Right atrium auricular region (tissue), 2 donors: ENCODE data around the gene DNLZ. TPM values are rescaled to one million over a fixed set of nuclear protein-coding genes. Genes with fewer than 3 reads are reported as not detected.

Experiments
- DNase-seq: peaks from one replicate; pipeline ENCODE4 v3.0.0-alpha.2; 2019; ENCODE audit warnings: low spot score
- H3K27ac ChIP-seq, 2 donors: fragments of 200-600 bp; sonication (generic); 1 replicate in 1 of 2; 2 replicates in 1 of 2; pipeline ENCODE4 v1.5.1; 2016 to 2019
- H3K27me3 ChIP-seq, 2 donors: fragments of 200-600 bp; sonication (generic); one replicate each; pipeline versions ENCODE4 v1.5.1 to v1.6.0; 2017 to 2019
- H3K36me3 ChIP-seq: fragments of 200-600 bp; sonication (generic); one replicate; pipeline ENCODE4 v1.5.1; 2016
- H3K4me1 ChIP-seq, 2 donors: fragments of 200-600 bp; sonication (generic); one replicate each; pipeline versions ENCODE4 v1.5.1 to v1.6.0; 2017 to 2019
- H3K4me3 ChIP-seq, 2 donors: fragments of 200-600 bp; sonication (generic); 1 replicate in 1 of 2; 2 replicates in 1 of 2; pipeline ENCODE4 v1.5.1; 2017 to 2019; ENCODE audit warnings: mild to moderate bottlenecking in 1 of 2, moderate library complexity in 1 of 2
- H3K9me3 ChIP-seq, 2 donors: fragments of 200-600 bp; sonication (generic); one replicate each; pipeline ENCODE4 v1.5.1; 2019
- total RNA-seq, 2 donors: library from RNA; depleted of rRNA; stranded (reverse); fragments of >200 nt; gene quantifications; one replicate each; pipeline ENCODE4 v1.1.0, GENCODE V29; 2016
- TF ChIP-seq, protein P1 (sequence below), 2 donors: fragments of 200-600 bp; sonication (generic); IDR thresholded peaks; one replicate each; pipeline ENCODE4 v1.5.1; 2019; ENCODE audit warnings: antibody characterized with exemption in 2 of 2

DNLZ gene
- total RNA-seq, 2 donors from 2014 or later: 15.4 to 36.6 TPM

DNA sequence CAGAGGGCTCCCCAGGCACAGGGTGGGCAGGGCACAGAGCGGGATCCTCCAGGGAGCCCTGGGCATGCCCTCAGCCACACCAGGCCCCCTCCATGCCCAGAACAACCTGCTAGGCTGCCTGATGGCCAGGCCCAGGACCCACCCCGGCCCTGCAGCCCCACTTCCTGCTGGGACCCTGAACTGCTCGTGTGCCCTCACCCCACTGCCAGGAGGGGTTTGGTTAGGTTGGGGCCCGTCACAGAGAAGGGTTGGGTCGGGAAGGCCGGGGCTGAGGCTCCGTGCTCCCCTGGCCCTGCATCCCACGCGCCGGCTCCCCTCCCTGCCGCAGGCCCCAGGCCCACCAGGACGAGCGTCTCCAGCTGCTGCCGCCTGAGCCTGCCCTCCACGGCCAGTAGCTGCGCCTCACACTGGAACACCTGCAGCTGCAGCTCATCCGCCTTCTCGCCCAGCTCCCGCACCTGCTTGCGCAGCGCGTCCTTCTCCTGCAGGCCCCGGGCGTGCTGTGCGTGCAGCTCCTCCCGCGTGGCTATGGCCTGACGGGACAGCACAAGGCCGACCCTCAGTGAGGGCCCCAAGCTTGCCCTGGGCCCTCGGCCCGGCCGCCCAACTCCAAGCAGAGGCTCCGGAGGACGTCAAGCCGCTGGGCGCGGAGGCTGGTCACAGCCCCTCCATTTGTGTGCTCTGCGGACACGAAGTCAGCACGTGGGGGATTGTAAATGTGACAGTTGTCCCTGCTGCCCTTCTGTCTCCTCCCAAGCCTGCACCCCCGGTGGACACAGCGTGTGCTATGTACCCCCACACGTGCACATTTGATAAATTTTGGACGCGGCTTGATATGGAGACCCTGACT, 4.0 kb upstream of the DNLZ start:
- DNase-seq: no peak
- Histone ChIP-seq H3K4me3 (no peak overlapping the region), H3K27ac (no peak overlapping the region), H3K4me1 (peaks cover 0 to 23% of the 10 kb centered on the region in 2 donors), H3K36me3 (no peaks in the 10 kb centered on the region), H3K27me3 (no peaks in the 10 kb centered on the region), H3K9me3 (no peaks in the 10 kb centered on the region)
- TF ChIP-seq, protein P1, sequence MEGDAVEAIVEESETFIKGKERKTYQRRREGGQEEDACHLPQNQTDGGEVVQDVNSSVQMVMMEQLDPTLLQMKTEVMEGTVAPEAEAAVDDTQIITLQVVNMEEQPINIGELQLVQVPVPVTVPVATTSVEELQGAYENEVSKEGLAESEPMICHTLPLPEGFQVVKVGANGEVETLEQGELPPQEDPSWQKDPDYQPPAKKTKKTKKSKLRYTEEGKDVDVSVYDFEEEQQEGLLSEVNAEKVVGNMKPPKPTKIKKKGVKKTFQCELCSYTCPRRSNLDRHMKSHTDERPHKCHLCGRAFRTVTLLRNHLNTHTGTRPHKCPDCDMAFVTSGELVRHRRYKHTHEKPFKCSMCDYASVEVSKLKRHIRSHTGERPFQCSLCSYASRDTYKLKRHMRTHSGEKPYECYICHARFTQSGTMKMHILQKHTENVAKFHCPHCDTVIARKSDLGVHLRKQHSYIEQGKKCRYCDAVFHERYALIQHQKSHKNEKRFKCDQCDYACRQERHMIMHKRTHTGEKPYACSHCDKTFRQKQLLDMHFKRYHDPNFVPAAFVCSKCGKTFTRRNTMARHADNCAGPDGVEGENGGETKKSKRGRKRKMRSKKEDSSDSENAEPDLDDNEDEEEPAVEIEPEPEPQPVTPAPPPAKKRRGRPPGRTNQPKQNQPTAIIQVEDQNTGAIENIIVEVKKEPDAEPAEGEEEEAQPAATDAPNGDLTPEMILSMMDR (IDR thresholded peaks at IDR 0.05): no peak

DNA sequence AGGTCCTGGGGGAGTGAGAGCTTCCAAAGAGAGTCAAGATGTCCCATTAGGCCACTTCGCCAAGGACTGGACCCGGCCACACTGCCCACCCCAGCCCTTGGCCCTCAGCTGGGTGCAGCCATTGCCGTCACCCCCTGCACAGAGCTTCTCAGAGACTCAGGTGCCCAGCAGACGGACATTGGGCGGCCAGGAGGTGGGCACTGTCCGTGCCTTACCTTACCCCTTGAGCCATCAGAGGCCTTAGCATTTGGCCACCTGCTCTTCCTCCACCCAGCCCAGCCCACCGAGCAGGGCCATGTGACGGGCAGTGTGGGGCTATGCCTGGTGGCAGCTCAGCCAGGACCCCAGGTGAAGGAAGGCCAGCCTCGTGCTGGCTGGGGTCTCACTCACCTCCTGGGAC, 3.3 kb upstream of the DNLZ start:
- no peak for DNase-seq
- no peaks in the 10 kb centered on the region for H3K36me3 ChIP-seq
- H3K27ac ChIP-seq: no peak overlapping the region
- no peaks in the 10 kb centered on the region for H3K27me3 ChIP-seq
- no peak overlapping the region for H3K4me3 ChIP-seq
- TF ChIP-seq, protein P1 (IDR thresholded peaks at IDR 0.05): no peak
- H3K4me1 ChIP-seq: peaks cover 0 to 24% of the 10 kb centered on the region in 2 donors
- no peaks in the 10 kb centered on the region for H3K9me3 ChIP-seq

DNA sequence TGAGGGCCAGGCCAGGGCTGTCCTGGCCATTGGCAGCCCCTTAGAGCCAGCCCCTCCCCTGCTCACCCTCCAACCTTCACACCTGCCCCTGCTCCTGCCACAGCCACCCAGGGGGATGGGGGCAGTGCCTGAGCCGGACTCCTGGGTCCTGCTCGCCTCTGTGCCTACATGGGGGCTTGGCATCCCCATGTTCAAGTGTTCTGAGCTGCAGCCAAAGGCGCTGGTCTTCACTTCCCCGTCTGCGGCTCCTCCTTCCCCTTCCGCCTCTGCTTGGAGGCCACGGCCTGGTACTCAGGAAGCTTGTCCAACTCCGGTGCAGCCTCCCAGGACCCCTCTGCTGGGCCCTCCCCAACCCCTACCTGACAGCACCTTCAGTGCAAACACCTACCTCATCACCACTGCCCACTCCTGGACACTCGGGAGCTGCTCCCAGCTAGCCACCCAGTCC, 2.3 kb upstream of the DNLZ start:
- H3K9me3 ChIP-seq: no peaks in the 10 kb centered on the region
- H3K27ac ChIP-seq: no peak overlapping the region
- H3K4me3 ChIP-seq: no peak overlapping the region
- TF ChIP-seq, protein P1 (IDR thresholded peaks at IDR 0.05): no peak
- H3K4me1 ChIP-seq: peaks cover 0 to 33% of the 10 kb centered on the region in 2 donors
- no peak for DNase-seq
- no peaks in the 10 kb centered on the region for H3K27me3 ChIP-seq
- H3K36me3 ChIP-seq: no peaks in the 10 kb centered on the region

DNA sequence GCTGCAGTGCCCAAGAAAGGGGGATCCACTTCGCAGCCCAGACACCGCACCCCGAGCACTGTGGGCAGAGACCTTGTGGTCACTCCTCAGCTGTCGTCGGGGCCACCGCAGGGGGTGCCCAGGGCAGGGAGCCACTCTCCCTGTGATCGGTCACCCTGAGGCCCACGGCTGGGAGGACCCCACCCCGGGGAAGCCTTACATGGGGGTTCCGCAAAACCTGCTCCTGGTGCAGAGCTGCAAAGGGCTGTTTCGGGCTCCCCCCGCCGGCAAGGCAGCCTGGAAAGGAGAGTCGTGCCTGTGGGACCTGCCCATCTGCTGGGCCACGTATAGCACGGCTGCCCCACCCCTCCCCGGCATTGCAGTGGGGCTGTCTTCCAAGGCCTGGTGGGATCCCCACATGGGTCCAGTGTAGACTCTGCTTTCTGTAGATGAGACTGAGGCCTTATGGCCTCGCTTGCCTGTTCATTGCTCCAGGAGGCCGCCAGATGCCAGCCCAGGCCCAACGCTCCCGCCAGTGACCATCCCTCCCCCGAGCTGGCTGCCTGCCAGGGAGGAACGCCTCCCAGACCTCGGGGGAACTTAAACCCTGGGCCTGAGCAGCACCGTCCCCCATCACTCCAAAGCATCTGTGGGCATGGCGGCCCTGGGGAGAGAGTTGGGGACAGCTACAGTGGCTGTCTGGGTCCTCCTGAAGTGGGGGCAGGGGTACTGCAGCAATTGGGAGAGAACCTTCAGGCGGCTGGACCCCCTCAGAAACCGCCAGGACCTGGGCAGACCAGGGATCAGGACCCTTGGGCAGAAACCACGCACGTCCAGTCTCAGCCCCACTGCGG, 1.6 kb upstream of the DNLZ start:
- peaks cover 0 to 39% of the 10 kb centered on the region in 2 donors for H3K4me1 ChIP-seq
- no peaks in the 10 kb centered on the region for H3K36me3 ChIP-seq
- H3K27ac ChIP-seq: no peak overlapping the region
- TF ChIP-seq, protein P1 (IDR thresholded peaks at IDR 0.05): no peak
- H3K4me3 ChIP-seq: no peak overlapping the region
- H3K9me3 ChIP-seq: no peaks in the 10 kb centered on the region
- no peak for DNase-seq
- no peaks in the 10 kb centered on the region for H3K27me3 ChIP-seq

DNA sequence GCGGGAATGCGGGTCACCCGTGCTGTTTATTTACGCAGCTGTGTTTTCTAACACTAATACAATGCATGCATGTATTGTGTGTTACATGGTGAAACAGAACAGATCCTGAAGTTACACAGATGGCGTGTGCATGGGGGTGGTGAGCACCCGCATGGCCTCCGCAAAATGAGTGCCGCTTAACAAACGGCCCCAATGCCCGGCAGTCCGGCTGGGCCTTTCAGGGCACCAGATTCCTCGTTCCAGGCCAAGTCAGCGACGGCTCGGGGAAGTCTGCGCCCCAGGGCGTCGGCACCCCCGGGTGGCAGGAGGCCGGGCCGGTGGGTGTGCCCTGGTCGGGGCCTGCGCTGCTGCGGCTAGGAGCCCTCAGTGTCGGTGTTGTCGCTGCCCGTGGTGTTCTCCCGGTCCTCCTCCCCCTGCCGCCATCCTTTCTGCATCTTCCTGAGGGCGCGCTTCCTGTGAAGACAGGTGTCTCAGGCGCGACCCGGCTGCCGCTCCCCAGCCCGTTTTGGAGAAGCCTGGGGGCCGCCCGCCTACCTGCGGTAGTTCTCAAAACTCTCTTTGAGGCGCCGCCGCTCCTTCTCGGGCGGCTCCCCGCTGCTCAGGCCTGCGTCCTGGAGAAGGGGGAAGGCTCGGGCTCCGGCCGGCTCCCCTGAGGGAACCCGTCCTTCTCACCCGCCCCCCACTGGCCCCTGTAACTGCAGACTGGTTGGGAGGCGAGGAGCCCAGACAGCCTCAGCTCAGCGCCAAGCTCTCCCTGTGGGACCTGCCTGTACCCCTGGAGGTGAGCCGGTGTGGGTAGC, 605 bp upstream of the DNLZ start:
- H3K4me3 ChIP-seq: peak overlapping the region in 1 of 2 donors; percentile 78
- H3K9me3 ChIP-seq: no peaks in the 10 kb centered on the region
- DNase-seq: no peak
- H3K36me3 ChIP-seq: no peaks in the 10 kb centered on the region
- no peak overlapping the region for H3K27ac ChIP-seq
- H3K27me3 ChIP-seq: no peaks in the 10 kb centered on the region
- TF ChIP-seq, protein P1 (IDR thresholded peaks at IDR 0.05): peak in 1 of 2 donors; percentile 38
- peaks cover 0 to 41% of the 10 kb centered on the region in 2 donors for H3K4me1 ChIP-seq
